GM15510 (cell line): ENCODE measurements around the gene ITGB4.

Source experiments
- POLR2A ChIP-seq: IDR thresholded peaks from 3 replicates; pipeline ENCODE4 v1.6.1; 2011; ENCODE audit warnings: borderline replicate concordance; ENCODE audit not compliant: insufficient read length; ENCODE audit errors: extremely low read depth

The ITGB4 gene

GRCh38 chr17:75712446-75712845 lies 8.8 kb upstream of the ITGB4 start:
- TF ChIP-seq POLR2A, result no peak

GRCh38 chr17:75719732-75720131 lies 1.5 kb upstream of the ITGB4 start:
- no peak for TF ChIP-seq POLR2A

GRCh38 chr17:75721463-75722011 lies 278 bp downstream of the ITGB4 start:
- no peak for TF ChIP-seq POLR2A

GRCh38 chr17:75722076-75722475 lies 817 bp downstream of the ITGB4 start:
- no peak for TF ChIP-seq POLR2A

GRCh38 chr17:75722542-75723095 lies 1.4 kb downstream of the ITGB4 start:
- TF ChIP-seq POLR2A, result no peak

GRCh38 chr17:75723171-75723930 lies 2.1 kb downstream of the ITGB4 start:
- TF ChIP-seq POLR2A, result no peak

GRCh38 chr17:75724016-75725003 lies 3.1 kb downstream of the ITGB4 start:
- TF ChIP-seq POLR2A, result no peak

GRCh38 chr17:75725504-75725903 lies 4.2 kb downstream of the ITGB4 start:
- TF ChIP-seq POLR2A, result no peak

- TF ChIP-seq POLR2A, result no peak
Measured at GRCh38 chr17:75727391-75727790, 6.1 kb downstream of the ITGB4 start.

GRCh38 chr17:75729351-75729750 lies 8.1 kb downstream of the ITGB4 start:
- TF ChIP-seq POLR2A, result no peak

GRCh38 chr17:75730065-75730464 lies 8.8 kb downstream of the ITGB4 start:
- no peak for TF ChIP-seq POLR2A

- TF ChIP-seq POLR2A, result no peak
Measured at GRCh38 chr17:75731086-75731715, 9.9 kb downstream of the ITGB4 start.

- no peak for TF ChIP-seq POLR2A
Measured at GRCh38 chr17:75731716-75732498, 10.6 kb downstream of the ITGB4 start.

GRCh38 chr17:75733471-75733870 lies 12.2 kb downstream of the ITGB4 start:
- TF ChIP-seq POLR2A, result no peak
